HEK293 (cell line): Measurements from ENCODE around the gene ATF6.
A peak's percentile ranks its signal among the peaks of the same experiment; 100 is the strongest.

Experiments used
- CTCF ChIA-PET: fragments of 350-600 bp; formaldehyde crosslinking; extraction: SDS; loops from one replicate; lab custom pipeline; 2021; ENCODE audit warnings: antibody characterized with exemption; lab: Yijun Ruan, JAX
- POLR2A ChIA-PET: fragments of 300-600 bp; formaldehyde crosslinking; extraction: SDS; loops from one replicate; lab custom pipeline; 2020; ENCODE audit warnings: antibody characterized with exemption, inconsistent platforms; lab: Yijun Ruan, JAX
- H3K27ac ChIP-seq: fragments of 200-500 bp; sonication (Bioruptor generic); 2 replicates; pipeline ENCODE4 v1.5.1; 2014; ENCODE audit warnings: low read depth, low read length, control low read depth, inconsistent platforms; ENCODE audit errors: extremely low read depth
- H3K36me3 ChIP-seq, 2 experiments: fragments of 200-500 bp in 1 of 2; sonication (Bioruptor generic) in 1 of 2; 1 replicate in 1 of 2; 2 replicates in 1 of 2; pipeline ENCODE4 v1.5.1; 2014 to 2017; ENCODE audit warnings: inconsistent platforms in 2 of 2, low read length in 2 of 2; ENCODE audit not compliant: control insufficient read depth in 2 of 2, insufficient read depth in 1 of 2
- H3K4me1 ChIP-seq: fragments of 200-500 bp; sonication (Bioruptor generic); 2 replicates; pipeline ENCODE4 v1.5.1; 2014; ENCODE audit warnings: mild to moderate bottlenecking, low read length, inconsistent platforms; ENCODE audit not compliant: control insufficient read depth, insufficient read depth
- H3K4me3 ChIP-seq: 2 replicates; pipeline ENCODE4 v1.5.1; 2011; ENCODE audit warnings: low read depth, mild to moderate bottlenecking, control low read depth, low read length, moderate library complexity
- H3K9me3 ChIP-seq: fragments of 200-500 bp; sonication (Bioruptor generic); 2 replicates; pipeline ENCODE4 v1.5.1; 2014; ENCODE audit warnings: low read depth, low read length, inconsistent platforms; ENCODE audit not compliant: control insufficient read depth, insufficient read depth
- GLIS1 ChIP-seq: fragments of 450-650 bp; formaldehyde crosslinking; IDR thresholded peaks from 2 replicates; pipeline ENCODE4 v1.5.1; 2016; ENCODE audit warnings: missing biosample characterization, missing genetic modification characterization
- HIC1 ChIP-seq: fragments of 450-650 bp; formaldehyde crosslinking; IDR thresholded peaks from 2 replicates; pipeline ENCODE4 v1.5.1; 2016; ENCODE audit warnings: missing biosample characterization, missing genetic modification characterization
- KLF9 ChIP-seq: fragments of 450-650 bp; formaldehyde crosslinking; IDR thresholded peaks from 2 replicates; pipeline ENCODE4 v1.5.1; 2016; ENCODE audit warnings: missing biosample characterization, missing genetic modification characterization, low read depth
- OVOL3 ChIP-seq: fragments of 450-650 bp; formaldehyde crosslinking; IDR thresholded peaks from 2 replicates; pipeline ENCODE4 v1.5.1; 2016; ENCODE audit warnings: missing biosample characterization, missing genetic modification characterization
- PRDM10 ChIP-seq: fragments of 450-650 bp; formaldehyde crosslinking; IDR thresholded peaks from 2 replicates; pipeline ENCODE4 v1.5.1; 2016; ENCODE audit warnings: missing biosample characterization, missing genetic modification characterization
- SCRT2 ChIP-seq: fragments of 450-650 bp; formaldehyde crosslinking; IDR thresholded peaks from 2 replicates; pipeline ENCODE4 v1.5.1; 2016; ENCODE audit warnings: missing biosample characterization, missing genetic modification characterization
- TCF7L2 ChIP-seq: IDR thresholded peaks from 2 replicates; pipeline ENCODE4 v1.6.1; 2011; ENCODE audit warnings: low read depth, mild to moderate bottlenecking, inconsistent platforms, low read length, moderate library complexity, borderline replicate concordance
- ZBTB26 ChIP-seq: fragments of 450-650 bp; formaldehyde crosslinking; optimal IDR thresholded peaks from 2 replicates; pipeline ENCODE3; 2016; ENCODE audit warnings: missing biosample characterization, mild to moderate bottlenecking, missing genetic modification characterization
- ZEB2 ChIP-seq: fragments of 450-650 bp; formaldehyde crosslinking; IDR thresholded peaks from 2 replicates; pipeline ENCODE4 v1.5.1; 2016; ENCODE audit warnings: missing biosample characterization, missing genetic modification characterization
- ZIC2 ChIP-seq: fragments of 450-650 bp; formaldehyde crosslinking; IDR thresholded peaks from 2 replicates; pipeline ENCODE4 v1.5.1; 2016; ENCODE audit warnings: missing biosample characterization, missing genetic modification characterization
- ZNF121 ChIP-seq: fragments of 450-650 bp; formaldehyde crosslinking; IDR thresholded peaks from 2 replicates; pipeline ENCODE4 v1.5.1; 2016; ENCODE audit warnings: missing biosample characterization, missing genetic modification characterization
- ZNF132 ChIP-seq: fragments of 450-650 bp; formaldehyde crosslinking; IDR thresholded peaks from 2 replicates; pipeline ENCODE4 v1.5.1; 2017; ENCODE audit warnings: missing biosample characterization, missing genetic modification characterization, borderline replicate concordance
- ZNF184 ChIP-seq: fragments of 450-650 bp; IDR thresholded peaks from 2 replicates; pipeline ENCODE4 v1.5.1; 2018; ENCODE audit warnings: missing biosample characterization, mild to moderate bottlenecking, missing genetic modification characterization
- ZNF239 ChIP-seq: fragments of 450-650 bp; formaldehyde crosslinking; IDR thresholded peaks from 2 replicates; pipeline ENCODE4 v1.5.1; 2016; ENCODE audit warnings: missing biosample characterization, missing genetic modification characterization
- ZNF248 ChIP-seq: fragments of 450-650 bp; formaldehyde crosslinking; IDR thresholded peaks from 2 replicates; pipeline ENCODE4 v1.5.1; 2017; ENCODE audit warnings: missing biosample characterization, missing genetic modification characterization
- ZNF274 ChIP-seq, 2 experiments: fragments of 200-500 bp in 1 of 2; fragments of 450-650 bp in 1 of 2; sonication (Bioruptor generic) in 1 of 2; formaldehyde crosslinking in 1 of 2; IDR thresholded peaks; 2 replicates each; pipeline versions ENCODE4 v1.5.1 to v1.6.1; 2014 to 2016; ENCODE audit warnings: borderline replicate concordance in 1 of 2, inconsistent platforms in 1 of 2, low read length in 1 of 2, missing biosample characterization in 1 of 2, missing genetic modification characterization in 1 of 2
- ZNF362 ChIP-seq: fragments of 450-650 bp; formaldehyde crosslinking; IDR thresholded peaks from 2 replicates; pipeline ENCODE4 v1.5.1; 2016; ENCODE audit warnings: missing biosample characterization, missing genetic modification characterization
- ZNF433 ChIP-seq: fragments of 450-650 bp; formaldehyde crosslinking; IDR thresholded peaks from 2 replicates; pipeline ENCODE4 v1.5.1; 2016; ENCODE audit warnings: missing biosample characterization, missing genetic modification characterization, low read depth
- ZNF514 ChIP-seq: fragments of 450-650 bp; formaldehyde crosslinking; IDR thresholded peaks from 2 replicates; pipeline ENCODE4 v1.5.1; 2016; ENCODE audit warnings: missing biosample characterization, missing genetic modification characterization
- ZNF530 ChIP-seq: fragments of 450-650 bp; formaldehyde crosslinking; IDR thresholded peaks from 2 replicates; pipeline ENCODE4 v1.5.1; 2016; ENCODE audit warnings: low read depth, missing biosample characterization, missing genetic modification characterization
- ZNF571 ChIP-seq: fragments of 450-650 bp; formaldehyde crosslinking; IDR thresholded peaks from 2 replicates; pipeline ENCODE4 v1.5.0; 2017; ENCODE audit warnings: missing biosample characterization, missing genetic modification characterization

The ATF6 gene

GRCh38 chr1:161905269-161905884 is 139.3 kb downstream of the ATF6 start:
- TF ChIP-seq ZNF121 (tag by site-specific recombination) (no peak), SCRT2 (peak; percentile 46; the same call in 1 of the 2 replicates), GLIS1 (0 out of 2 replicates have a peak, but pooled peaks have one; percentile 46), ZNF571 (no peak)
- Histone ChIP-seq H3K4me1 (peaks cover 9% of the 10 kb centered on the region), H3K36me3 (no peaks in the 10 kb centered on the region), H3K27ac (no peak overlapping the region), H3K9me3 (no peaks in the 10 kb centered on the region), H3K4me3 (no peak overlapping the region)
- ChIA-PET POLR2A (no interaction called here), CTCF (interaction anchor here (0.6 to 1.8 kb wide), 15 partner anchors 10 to 728 kb away, joined by 3 to 9 read pairs (median 3); partner anchors contain the start of gene OLFML2B)

GRCh38 chr1:161907265-161907664 is 141.1 kb downstream of the ATF6 start:
- TF ChIP-seq HIC1 (tag by site-specific recombination) (no peak), TCF7L2 (no peak), ZNF274 (IDR thresholded peaks at IDR 0.05; ENCODE audit: low read length) (no peak), ZNF274 (tag by site-specific recombination; IDR thresholded peaks at IDR 0.05; ENCODE audit: borderline replicate concordance) (no peak), OVOL3 (tag by site-specific recombination) (no peak), ZNF514 (tag by site-specific recombination) (no peak), ZNF132 (no peak), ZNF239 (tag by site-specific recombination) (no peak), ZNF362 (tag by site-specific recombination) (no peak), ZIC2 (tag by site-specific recombination) (no peak), ZNF530 (tag by site-specific recombination) (no peak), ZNF184 (tag by site-specific recombination) (no peak), KLF9 (no peak), PRDM10 (no peak), ZBTB26 (tag by site-specific recombination) (no peak), ZNF248 (tag by site-specific recombination) (no peak), ZNF433 (no peak), ZEB2 (tag by site-specific recombination) (no peak)
- Histone ChIP-seq H3K4me1 (peaks cover 13% of the 10 kb centered on the region), H3K36me3 (no peaks in the 10 kb centered on the region), H3K4me3 (no peak overlapping the region), H3K9me3 (no peaks in the 10 kb centered on the region), H3K27ac (no peak overlapping the region)
- ChIA-PET POLR2A (no interaction called here), CTCF (interaction anchor here (1.0 to 1.7 kb wide), 2 partner anchors 52 to 130 kb away, joined by 3 to 11 read pairs; no protein-coding TSS in a partner anchor)
